Measurements from ENCODE around the gene C11orf52. TPM values are rescaled to one million over a fixed set of nuclear protein-coding genes. Genes with fewer than 3 reads are reported as not detected.

C11orf52 gene
- total and polyA plus RNA-seq, 2 of the 8 experiments (the other 6 are each of a cell fraction or from before 2014, with no cell fraction given), result 1.7 to 2.7 TPM

DNA sequence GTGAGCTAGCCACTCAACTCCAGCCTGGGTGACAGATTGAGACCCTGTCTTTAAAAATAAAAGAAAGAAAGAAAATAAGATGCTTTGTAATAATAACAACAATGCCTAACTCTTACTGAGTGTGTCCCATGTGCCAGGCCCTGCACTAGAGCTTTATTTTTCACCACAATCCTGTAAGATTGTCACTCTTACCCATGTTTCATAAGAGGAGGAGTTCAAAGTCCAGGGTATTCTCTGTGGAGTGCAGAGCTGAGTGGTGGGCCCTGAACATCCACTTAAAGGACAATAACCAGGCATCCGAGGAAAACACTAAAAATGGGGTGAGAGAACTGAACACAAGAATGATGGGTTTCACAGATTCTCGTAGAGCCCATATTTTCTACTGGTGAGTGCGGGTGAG lies 925 bp upstream of the C11orf52 start:
- Histone ChIP-seq H3K18ac (ENCODE audit: extremely low read depth, low read length) (no peak overlapping the region), H3K23me2 (ENCODE audit: low read depth, low read length) (peaks cover 4% of the 10 kb centered on the region; the same call in 1 of the 2 replicates), H2BK15ac (ENCODE audit: low read length) (peak overlapping the region; percentile 76; the same call in 1 of the 2 replicates), H3K4me1 (replicated peaks in 1 of 4; ENCODE audit: control insufficient read depth in 3 of 4, insufficient read depth in 4 of 4, low read length in 3 of 4) (peaks cover 0 to 9% (median 6%) of the 10 kb centered on the region in 4 experiments; a peak in 5 of 7 replicates), H4K91ac (replicated peaks; ENCODE audit: insufficient read length, low read length) (no peak overlapping the region), H3K79me2 (ENCODE audit: control insufficient read depth in 1 of 2, insufficient read depth in 2 of 2, low read length in 2 of 2) (no peaks in the 10 kb centered on the region), H3K56ac (replicated peaks; ENCODE audit: insufficient read length, low read depth, low read length) (no peak overlapping the region), H3K36me3 (ENCODE audit: control insufficient read depth in 2 of 4, insufficient read depth in 4 of 4, low read length in 3 of 4) (no peaks in the 10 kb centered on the region), H3K27ac (ENCODE audit: low read depth, low read length) (no peak overlapping the region), H2AFZ (ENCODE audit: low read length) (no peak overlapping the region), H2BK12ac (ENCODE audit: low read depth, low read length) (peak overlapping the region; percentile 62; the same call in 1 of the 2 replicates), H3K9ac (replicated peaks in 1 of 4; ENCODE audit: extremely low read depth in 1 of 4, low read depth in 3 of 4, low read length in 3 of 4) (no peak overlapping the region), H3K9me3 (ENCODE audit: insufficient read depth in 2 of 2, low read depth in 1 of 2, low read length in 1 of 2) (no peaks in the 10 kb centered on the region), H2BK5ac (ENCODE audit: low read depth, low read length) (no peak overlapping the region; the same call in 1 of the 2 replicates), H3K23ac (ENCODE audit: insufficient read length) (no peak overlapping the region), H3K27me3 (replicated peaks in 1 of 4; ENCODE audit: control insufficient read depth in 3 of 4, extremely low read depth in 1 of 4, insufficient read depth in 3 of 4, low read length in 3 of 4) (no peaks in the 10 kb centered on the region), H3K4me2 (ENCODE audit: insufficient read depth in 1 of 2, low read depth in 2 of 2, low read length in 2 of 2) (no peak overlapping the region; a peak in 1 of 4 replicates), H3K14ac (ENCODE audit: insufficient read length) (no peak overlapping the region), H4K20me1 (replicated peaks in 1 of 2; ENCODE audit: control insufficient read depth in 1 of 2, insufficient read depth in 2 of 2, low read length in 2 of 2) (no peaks in the 10 kb centered on the region), H3K4ac (replicated peaks; ENCODE audit: insufficient read length, low read depth, low read length) (no peak overlapping the region), H4K5ac (ENCODE audit: insufficient read length, low read depth, low read length) (no peak overlapping the region), H3K4me3 (ENCODE audit: extremely low read depth in 1 of 4, insufficient read depth in 2 of 4, low read depth in 3 of 4, low read length in 4 of 4) (no peak overlapping the region), H2BK20ac (ENCODE audit: low read length) (no peak overlapping the region), H4K8ac (ENCODE audit: extremely low read depth, insufficient read depth, low read length) (no peak overlapping the region), H2BK120ac (replicated peaks; ENCODE audit: low read depth, low read length) (no peak overlapping the region), H2AK5ac (ENCODE audit: low read depth, low read length) (peak overlapping the region; percentile 47; the same call in 1 of the 2 replicates), H3K79me1 (ENCODE audit: low read depth, low read length) (no peaks in the 10 kb centered on the region)
- 83% methylated on average over 3 of the region's 3 CpGs; no CpG with 5 or more reads in 1 of the 2 experiments for WGBS, 2 experiments (ENCODE audit: extremely low coverage in 1 of 2, insufficient coverage in 1 of 2, insufficient read length in 1 of 2, insufficient replicate concordance in 2 of 2, low coverage in 1 of 2, low lambda C conversion rate in 2 of 2, missing lambda C conversion rate in 1 of 2)
- no peak for DNase-seq (ENCODE audit: low read depth in 1 of 2, low spot score in 2 of 2)
- FAIRE-seq, result no peak
- POLR2A ChIA-PET (ENCODE audit: partially characterized antibody), result no interaction called here
- TF ChIP-seq SIX5 (IDR thresholded peaks at IDR 0.05; ENCODE audit: low read depth, low read length) (no peak), JUND (IDR thresholded peaks at IDR 0.05; ENCODE audit: low read length) (no peak), SAP30 (IDR thresholded peaks at IDR 0.05; ENCODE audit: insufficient read depth, insufficient replicate concordance, low read length) (no peak), CTBP2 (IDR thresholded peaks at IDR 0.05; ENCODE audit: borderline replicate concordance, insufficient read depth, insufficient read length, low read length) (no peak), SIN3A (conservative IDR thresholded peaks at IDR 0.05 in 1 of 2, IDR thresholded peaks at IDR 0.05 in 1 of 2; ENCODE audit: low read depth in 1 of 2, low read length in 2 of 2) (no peak), CHD1 (IDR thresholded peaks at IDR 0.05; ENCODE audit: low read depth, low read length) (no peak), BACH1 (IDR thresholded peaks at IDR 0.05; ENCODE audit: low read length) (no peak), EZH2 (IDR thresholded peaks at IDR 0.05; ENCODE audit: low read depth, low read length, severe bottlenecking) (no peak)
- TF ChIP-seq, protein P1, sequence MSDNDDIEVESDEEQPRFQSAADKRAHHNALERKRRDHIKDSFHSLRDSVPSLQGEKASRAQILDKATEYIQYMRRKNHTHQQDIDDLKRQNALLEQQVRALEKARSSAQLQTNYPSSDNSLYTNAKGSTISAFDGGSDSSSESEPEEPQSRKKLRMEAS (IDR thresholded peaks at IDR 0.05), result no peak
- CTCF ChIA-PET (ENCODE audit: partially characterized antibody), result interaction anchor here (1.0 to 1.5 kb wide), 2 partner anchors 9 to 14 kb away, joined by 5 read pairs; no protein-coding TSS in a partner anchor
